Neural progenitor cell (in vitro differentiated cells): ENCODE measurements around the gene TPPP2. TPM values are rescaled to one million over a fixed set of nuclear protein-coding genes. Genes with fewer than 3 reads are reported as not detected.
"Not testable (repeated sequence)": the region's sequence is repeated elsewhere in the genome, so short reads cannot be mapped to it uniquely, and the experiment has no call there.

Experiments
- DNase-seq: peaks from one replicate; pipeline ENCODE4 v3.0.0-alpha.2; 2016; ENCODE audit warnings: low spot score
- H2AFZ ChIP-seq: fragments of 200-600 bp; sonication (generic); replicated peaks from 2 replicates; pipeline ENCODE4 v1.6.1; 2016; ENCODE audit warnings: antibody characterized with exemption
- H3F3A ChIP-seq: fragments of 200-600 bp; sonication (generic); 2 replicates; pipeline ENCODE4 v1.6.1; 2016; ENCODE audit warnings: antibody characterized with exemption, low read depth
- H3K27ac ChIP-seq: fragments of 200-600 bp; sonication (generic); 2 replicates; pipeline ENCODE4 v1.5.1; 2016; ENCODE audit warnings: mild to moderate bottlenecking
- H3K27me3 ChIP-seq: fragments of 200-600 bp; sonication (generic); 2 replicates; pipeline ENCODE4 v1.6.1; 2016; ENCODE audit warnings: mild to moderate bottlenecking, moderate library complexity
- H3K36me3 ChIP-seq: fragments of 200-600 bp; sonication (generic); 2 replicates; pipeline ENCODE4 v1.5.1; 2016
- H3K4me1 ChIP-seq: fragments of 200-600 bp; sonication (generic); 2 replicates; pipeline ENCODE4 v1.6.1; 2016; ENCODE audit warnings: mixed run types
- H3K4me2 ChIP-seq: fragments of 200-600 bp; sonication (generic); 2 replicates; pipeline ENCODE4 v1.6.1; 2016
- H3K4me3 ChIP-seq: fragments of 200-600 bp; sonication (generic); 2 replicates; pipeline ENCODE4 v1.5.1; 2016
- H3K79me2 ChIP-seq: fragments of 200-600 bp; sonication (generic); 2 replicates; pipeline ENCODE4 v1.6.1; 2016; ENCODE audit warnings: low read depth
- H3K9ac ChIP-seq: fragments of 200-600 bp; sonication (generic); 2 replicates; pipeline ENCODE4 v1.6.1; 2016
- H3K9me3 ChIP-seq: fragments of 200-600 bp; sonication (generic); 2 replicates; pipeline ENCODE4 v1.5.1; 2016; ENCODE audit warnings: low read depth
- H4K20me1 ChIP-seq: fragments of 200-600 bp; sonication (generic); 2 replicates; pipeline ENCODE4 v1.6.1; 2016; ENCODE audit warnings: low read depth
- H3K27ac Mint-ChIP-seq: 3 replicates; pipeline ENCODE4 v1.8.0; 2021; ENCODE audit warnings: mixed read lengths
- H3K27me3 Mint-ChIP-seq: 2 replicates; pipeline ENCODE4 v1.8.0; 2022; ENCODE audit warnings: low read depth, mild to moderate bottlenecking, inconsistent platforms, moderate library complexity, mixed read lengths; ENCODE audit not compliant: insufficient read depth
- H3K36me3 Mint-ChIP-seq: 3 replicates; pipeline ENCODE4 v1.8.0; 2021; ENCODE audit warnings: mixed read lengths
- H3K4me1 Mint-ChIP-seq: 3 replicates; pipeline ENCODE4 v1.8.0; 2021; ENCODE audit warnings: mixed read lengths
- H3K4me3 Mint-ChIP-seq: 3 replicates; pipeline ENCODE4 v1.8.0; 2021; ENCODE audit warnings: mild to moderate bottlenecking, moderate library complexity, mixed read lengths
- H3K9me3 Mint-ChIP-seq: 3 replicates; pipeline ENCODE4 v1.8.0; 2020; ENCODE audit warnings: mixed read lengths
- CTCF ChIP-seq: fragments of 200-600 bp; sonication (generic); IDR thresholded peaks from 2 replicates; pipeline ENCODE4 v1.5.1; 2017; ENCODE audit warnings: antibody characterized with exemption, mild to moderate bottlenecking
- EZH2 ChIP-seq: fragments of 200-600 bp; sonication (generic); IDR thresholded peaks from 2 replicates; pipeline ENCODE4 v1.6.1; 2017; ENCODE audit warnings: antibody characterized with exemption, mild to moderate bottlenecking, moderate library complexity
- EZH2phosphoT487 ChIP-seq: fragments of 200-600 bp; sonication (generic); IDR thresholded peaks from 2 replicates; pipeline ENCODE4 v1.6.1; 2017; ENCODE audit warnings: antibody characterized with exemption
- total RNA-seq: library from RNA; depleted of rRNA; stranded (reverse); fragments of >200 nt; gene quantifications from 2 replicates; pipeline ENCODE4 v1.2.3, GENCODE V29; 2015; ENCODE audit warnings: low replicate concordance

Gene TPPP2
- total RNA-seq, 1 donor from 2014 or later, result not detected

DNA sequence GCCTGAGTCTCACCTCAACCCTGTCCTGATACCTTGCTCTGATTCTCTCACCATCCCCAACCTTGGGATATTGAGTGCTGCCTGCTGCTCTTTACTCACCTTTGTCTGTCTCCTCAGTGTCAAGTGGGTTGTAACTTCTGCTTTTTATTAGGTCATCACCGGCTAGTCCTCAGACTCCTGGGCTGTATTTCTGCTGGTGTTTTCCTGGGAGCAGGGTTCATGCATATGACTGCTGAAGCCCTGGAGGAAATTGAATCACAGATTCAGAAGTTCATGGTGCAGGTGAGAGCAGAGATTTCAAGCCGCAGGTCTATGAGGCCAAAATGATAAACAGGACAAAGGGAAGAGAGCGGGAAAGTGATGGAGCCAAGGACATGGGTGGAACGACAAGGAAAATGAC is 30.4 kb upstream of the TPPP2 start:
- H3K4me1 ChIP-seq, result peaks cover 2% of the 10 kb centered on the region
- no peak overlapping the region for H3K4me3 Mint-ChIP-seq
- H3K9ac ChIP-seq, result no peak overlapping the region
- H3K27me3 ChIP-seq, result no peaks in the 10 kb centered on the region
- TF ChIP-seq EZH2phosphoT487, result no peak
- TF ChIP-seq CTCF, result no peak
- H3K27ac ChIP-seq, result no peak overlapping the region
- no peaks in the 10 kb centered on the region for H3K9me3 ChIP-seq
- H3K4me2 ChIP-seq, result no peak overlapping the region
- H2AFZ ChIP-seq, result no peak overlapping the region
- H3K27ac Mint-ChIP-seq, result peak overlapping the region; percentile 21
- H4K20me1 ChIP-seq, result no peaks in the 10 kb centered on the region
- no peak overlapping the region for H3K4me3 ChIP-seq
- H3F3A ChIP-seq, result peaks cover 11% of the 10 kb centered on the region
- H3K4me1 Mint-ChIP-seq, result peaks cover 17% of the 10 kb centered on the region
- no peaks in the 10 kb centered on the region for H3K27me3 Mint-ChIP-seq
- H3K79me2 ChIP-seq, result no peaks in the 10 kb centered on the region
- peaks cover 15% of the 10 kb centered on the region for H3K36me3 Mint-ChIP-seq
- H3K36me3 ChIP-seq, result no peaks in the 10 kb centered on the region
- no peaks in the 10 kb centered on the region for H3K9me3 Mint-ChIP-seq
- no peak for DNase-seq

DNA sequence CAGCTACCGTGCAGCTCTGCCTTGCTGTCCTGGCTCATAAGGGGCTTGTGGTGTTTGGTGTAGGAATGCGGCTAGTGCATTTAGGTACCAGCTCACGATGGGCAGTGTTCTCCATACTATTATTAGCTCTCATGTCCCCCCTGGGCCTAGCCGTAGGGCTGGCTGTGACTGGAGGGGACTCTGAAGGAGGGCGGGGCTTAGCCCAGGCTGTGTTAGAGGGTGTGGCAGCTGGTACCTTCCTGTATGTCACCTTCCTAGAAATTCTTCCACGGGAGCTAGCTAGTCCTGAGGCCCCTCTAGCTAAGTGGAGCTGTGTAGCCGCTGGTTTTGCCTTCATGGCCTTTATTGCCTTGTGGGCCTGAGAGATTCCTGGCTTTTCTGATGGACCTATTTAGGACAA is 28.8 kb upstream of the TPPP2 start:
- Histone ChIP-seq H3K36me3 (no peaks in the 10 kb centered on the region), H4K20me1 (no peaks in the 10 kb centered on the region), H3K9ac (no peak overlapping the region), H2AFZ (no peak overlapping the region), H3K79me2 (no peaks in the 10 kb centered on the region), H3F3A (peaks cover 11% of the 10 kb centered on the region), H3K4me3 (no peak overlapping the region), H3K27me3 (no peaks in the 10 kb centered on the region), H3K4me2 (no peak overlapping the region), H3K9me3 (no peaks in the 10 kb centered on the region), H3K27ac (no peak overlapping the region), H3K4me1 (peaks cover 2% of the 10 kb centered on the region)
- TF ChIP-seq EZH2 (no peak), EZH2phosphoT487 (no peak), CTCF (no peak)
- DNase-seq, result no peak
- Mint-ChIP-seq H3K4me3 (no peak overlapping the region), H3K27ac (no peak overlapping the region), H3K9me3 (no peaks in the 10 kb centered on the region), H3K36me3 (peaks cover 2% of the 10 kb centered on the region), H3K4me1 (peaks cover 17% of the 10 kb centered on the region), H3K27me3 (no peaks in the 10 kb centered on the region)

GRCh38 chr14:21003788-21004346 is 26.1 kb upstream of the TPPP2 start:
- no peak for DNase-seq
- Histone ChIP-seq H4K20me1 (no peaks in the 10 kb centered on the region), H3K27ac (no peak overlapping the region), H3K4me3 (no peak overlapping the region), H3K4me2 (no peak overlapping the region), H3K36me3 (no peaks in the 10 kb centered on the region), H3K9ac (no peak overlapping the region), H3K27me3 (no peaks in the 10 kb centered on the region), H2AFZ (peak overlapping the region; percentile 15), H3F3A (no peaks in the 10 kb centered on the region), H3K9me3 (no peaks in the 10 kb centered on the region), H3K79me2 (no peaks in the 10 kb centered on the region), H3K4me1 (no peaks in the 10 kb centered on the region)
- H3K36me3 Mint-ChIP-seq, result no peaks in the 10 kb centered on the region
- TF ChIP-seq CTCF (no peak), EZH2 (no peak)
- H3K9me3 Mint-ChIP-seq, result no peaks in the 10 kb centered on the region
- H3K4me1 Mint-ChIP-seq, result peaks cover 19% of the 10 kb centered on the region
- no peak overlapping the region for H3K27ac Mint-ChIP-seq
- no peak overlapping the region for H3K4me3 Mint-ChIP-seq
- no peaks in the 10 kb centered on the region for H3K27me3 Mint-ChIP-seq

DNA sequence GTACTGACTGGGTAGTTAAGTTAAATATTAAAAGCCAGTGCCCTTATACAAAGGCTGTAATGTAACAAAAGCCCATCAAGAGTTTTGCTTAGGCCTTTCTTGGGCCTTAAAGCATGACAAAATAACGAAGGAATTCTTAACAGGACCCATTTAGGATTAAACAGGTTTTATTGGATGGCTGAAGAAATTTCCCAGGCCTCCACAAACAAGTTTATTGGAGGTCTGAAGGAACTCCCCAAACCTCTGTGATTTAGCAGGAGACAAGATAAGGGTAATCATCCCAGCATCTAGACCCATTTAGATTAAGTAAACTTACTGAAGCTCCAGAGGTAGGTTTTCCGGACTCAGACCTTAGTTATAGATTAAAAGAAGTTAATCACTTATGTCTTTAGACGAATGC is 20.3 kb upstream of the TPPP2 start:
- H4K20me1 ChIP-seq, H3K9me3 Mint-ChIP-seq, H3K4me1 ChIP-seq, H3K36me3 Mint-ChIP-seq, H3K36me3 ChIP-seq, H3K9me3 ChIP-seq, H3K9ac ChIP-seq, DNase-seq, H3F3A ChIP-seq, H3K27me3 Mint-ChIP-seq, H3K4me3 ChIP-seq, H3K27ac ChIP-seq, H3K79me2 ChIP-seq, H3K4me3 Mint-ChIP-seq: not testable (repeated sequence)
- H3K27ac Mint-ChIP-seq, result peak overlapping the region; percentile 98
- Histone ChIP-seq H2AFZ (peak overlapping the region; percentile 58), H3K27me3 (peaks cover 18% of the 10 kb centered on the region), H3K4me2 (peak overlapping the region; percentile 40)
- peaks cover 20% of the 10 kb centered on the region for H3K4me1 Mint-ChIP-seq
